Bronchial epithelial cell (primary cell): ENCODE data around the gene INSYN2B. TPM values are rescaled to one million over a fixed set of nuclear protein-coding genes. Genes with fewer than 3 reads are reported as not detected.

ENCODE experiments used
- DNase-seq: peaks from one replicate; pipeline ENCODE4 v3.0.0-alpha.2; 2010; ENCODE audit warnings: low read depth
- FAIRE-seq: peaks from 2 replicates; lab custom pipeline; 2011; peaks lifted over from hg19 to GRCh38; lab: Jason Lieb, UNC
- H3K27me3 ChIP-seq: 2 replicates; pipeline ENCODE4 v1.5.1; 2011; ENCODE audit warnings: low read length; ENCODE audit not compliant: control insufficient read depth, insufficient read depth
- H3K36me3 ChIP-seq: 2 replicates; pipeline ENCODE4 v1.5.1; 2011; ENCODE audit warnings: low read length; ENCODE audit not compliant: control insufficient read depth, insufficient read depth
- H3K4me3 ChIP-seq: 2 replicates; pipeline ENCODE4 v1.5.1; 2011; ENCODE audit warnings: mild to moderate bottlenecking, low read depth, low read length, control low read depth
- CTCF ChIP-seq: IDR thresholded peaks from 2 replicates; pipeline ENCODE4 v1.5.1; 2011; ENCODE audit warnings: mild to moderate bottlenecking, moderate library complexity, low read length, control low read depth, inconsistent platforms; ENCODE audit not compliant: insufficient read depth, severe bottlenecking
- total RNA-seq: library from RNA; depleted of rRNA; stranded (reverse); fragments of >200 nt; gene quantifications from 2 replicates; pipeline ENCODE4 v1.2.1, GENCODE V29; 2014

Gene INSYN2B
- total RNA-seq, 1 donor from 2014 or later, result 0.53 TPM

- no peak for FAIRE-seq
These were observed 106.7 kb downstream of the INSYN2B start for GRCh38 chr5:169873642-169874041.

GRCh38 chr5:169871826-169872490, 108.3 kb downstream of the INSYN2B start:
- Histone ChIP-seq H3K36me3 (no peaks in the 10 kb centered on the region), H3K4me3 (no peak overlapping the region), H3K27me3 (peaks cover 2% of the 10 kb centered on the region)
- FAIRE-seq (no peak), DNase-seq (no peak)
- no peak for TF ChIP-seq CTCF

More at GRCh38 chr5:169873642-169874041, 106.7 kb downstream of the INSYN2B start:
- Histone ChIP-seq H3K4me3 (no peak overlapping the region), H3K36me3 (no peaks in the 10 kb centered on the region), H3K27me3 (peaks cover 2% of the 10 kb centered on the region)
- DNase-seq, result no peak
- no peak for TF ChIP-seq CTCF

GRCh38 chr5:169870211-169870610, 110.1 kb downstream of the INSYN2B start:
- no peak overlapping the region for H3K4me3 ChIP-seq
- no peak for FAIRE-seq
- H3K27me3 ChIP-seq, result peaks cover 2% of the 10 kb centered on the region
- H3K36me3 ChIP-seq, result no peaks in the 10 kb centered on the region
- no peak for TF ChIP-seq CTCF
- no peak for DNase-seq

DNA sequence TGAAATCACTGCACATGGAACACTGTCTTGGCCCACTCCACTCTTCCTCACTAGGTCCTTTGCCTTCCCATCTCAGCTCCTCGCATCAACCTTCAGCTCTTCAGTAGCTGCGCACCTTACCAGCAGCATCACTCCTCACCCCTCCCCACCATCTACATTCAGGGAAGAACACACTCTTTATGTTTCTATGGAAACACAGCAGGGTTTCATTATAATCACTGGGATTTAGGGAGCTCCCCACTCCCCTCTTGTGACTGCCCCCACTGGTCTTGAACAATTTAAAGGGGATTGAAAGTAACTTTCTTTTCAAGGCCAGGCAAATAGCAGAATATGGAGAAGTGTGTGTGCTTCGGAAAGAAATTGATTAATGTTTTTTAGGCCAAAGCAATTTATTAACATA, 111.2 kb downstream of the INSYN2B start:
- TF ChIP-seq CTCF, result no peak
- H3K36me3 ChIP-seq, result no peaks in the 10 kb centered on the region
- FAIRE-seq (no peak), DNase-seq (no peak)
- H3K4me3 ChIP-seq, result no peak overlapping the region
- H3K27me3 ChIP-seq, result peaks cover 2% of the 10 kb centered on the region

- TF ChIP-seq CTCF, result no peak
- H3K4me3 ChIP-seq, result no peak overlapping the region
- no peaks in the 10 kb centered on the region for H3K36me3 ChIP-seq
- DNase-seq (no peak), FAIRE-seq (no peak)
- peaks cover 2% of the 10 kb centered on the region for H3K27me3 ChIP-seq
These were observed 112.9 kb downstream of the INSYN2B start for GRCh38 chr5:169867347-169867746.

GRCh38 chr5:169864483-169864882, 115.8 kb downstream of the INSYN2B start:
- TF ChIP-seq CTCF, result no peak
- no peak overlapping the region for H3K4me3 ChIP-seq
- no peaks in the 10 kb centered on the region for H3K36me3 ChIP-seq
- no peak for DNase-seq
- no peak for FAIRE-seq
- H3K27me3 ChIP-seq, result no peaks in the 10 kb centered on the region
